Activated CD4-positive, alpha-beta T cell treated with anti-CD3 and anti-CD28 coated beads for 24 hours (primary cell): ENCODE results near the gene FTO.

Experiments used
- DNase-seq, 2 donors: peaks; one replicate each; pipeline ENCODE4 v3.0.0-alpha.2; 2020; ENCODE audit warnings: low read depth in 2 of 2

The FTO gene

DNA sequence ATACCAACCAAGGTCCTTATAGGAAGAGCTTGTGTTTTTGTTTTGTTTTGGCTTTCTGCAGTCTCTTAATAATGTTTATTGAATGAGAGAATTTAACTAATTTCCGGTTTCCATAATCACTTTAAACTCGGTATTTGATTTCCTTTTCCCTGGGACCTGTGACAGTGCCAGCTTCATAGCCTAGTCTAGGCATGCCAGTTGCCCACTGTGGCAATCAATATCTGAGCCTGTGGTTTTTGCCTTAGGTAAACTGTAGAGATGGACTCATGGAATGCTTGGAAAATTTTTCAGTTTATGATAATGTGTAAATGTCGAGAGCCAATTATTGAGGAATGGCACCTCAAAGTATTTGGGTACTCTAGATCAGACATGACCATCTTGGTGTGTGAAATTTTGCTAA is 78.2 kb downstream of the FTO start:
- DNase-seq, result no peak

DNA sequence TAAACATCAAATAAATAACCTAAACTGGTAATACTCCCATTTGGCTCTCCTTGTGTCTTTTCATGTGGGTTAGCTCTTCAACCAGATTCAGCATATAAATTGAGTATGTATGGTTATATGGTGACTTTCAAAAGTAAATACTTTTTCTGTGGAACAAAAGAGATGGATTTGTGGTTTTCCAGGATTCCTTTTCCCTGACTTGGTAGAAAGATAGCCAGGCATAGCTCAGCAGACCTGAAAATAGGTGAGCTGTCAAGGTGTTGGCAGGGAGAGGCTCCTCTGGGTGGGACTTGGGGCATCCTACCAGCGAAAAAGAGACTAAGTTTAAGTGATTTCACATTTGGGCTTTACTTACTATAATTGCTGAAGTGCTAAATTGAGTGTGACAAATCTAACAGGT is 80.3 kb downstream of the FTO start:
- DNase-seq, result no peak

DNA sequence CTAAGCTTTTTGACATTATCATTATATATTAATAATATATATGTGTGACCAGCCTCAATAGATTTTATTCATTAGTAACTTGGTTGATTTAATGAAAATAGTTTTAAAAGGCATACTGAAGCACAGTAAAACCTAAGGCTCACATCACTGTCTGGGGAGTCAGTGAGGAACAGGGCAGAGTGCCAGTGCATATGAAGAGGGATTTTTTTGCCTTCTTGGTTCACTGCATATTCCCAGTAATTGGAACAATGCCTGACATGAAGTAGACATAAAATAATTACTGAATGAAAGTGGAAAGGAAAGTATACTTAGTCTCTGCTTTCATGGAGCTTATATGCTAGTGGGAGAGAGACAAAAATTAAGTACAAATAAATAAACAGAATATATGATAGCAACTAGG is 81.1 kb downstream of the FTO start:
- DNase-seq, result no peak

DNA sequence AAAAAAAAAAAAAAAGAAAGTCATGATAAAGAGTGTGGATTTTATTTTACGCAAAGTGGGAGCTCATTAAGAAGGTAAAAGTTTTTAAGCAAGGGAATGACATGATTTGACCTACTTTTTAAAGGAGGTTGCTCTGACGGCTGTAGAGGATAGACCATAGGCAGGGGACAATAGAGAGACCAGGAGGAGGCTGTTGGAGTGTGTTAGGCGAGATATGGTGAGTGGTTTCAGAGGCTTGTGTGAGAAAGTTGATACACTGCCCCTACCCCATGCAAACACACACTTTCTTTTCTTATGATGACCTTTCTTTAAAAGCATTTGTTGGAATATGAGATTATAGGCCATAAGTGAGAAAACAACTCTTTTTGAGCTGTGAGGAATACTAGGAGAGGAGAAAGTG is 82.0 kb downstream of the FTO start:
- no peak for DNase-seq

DNA sequence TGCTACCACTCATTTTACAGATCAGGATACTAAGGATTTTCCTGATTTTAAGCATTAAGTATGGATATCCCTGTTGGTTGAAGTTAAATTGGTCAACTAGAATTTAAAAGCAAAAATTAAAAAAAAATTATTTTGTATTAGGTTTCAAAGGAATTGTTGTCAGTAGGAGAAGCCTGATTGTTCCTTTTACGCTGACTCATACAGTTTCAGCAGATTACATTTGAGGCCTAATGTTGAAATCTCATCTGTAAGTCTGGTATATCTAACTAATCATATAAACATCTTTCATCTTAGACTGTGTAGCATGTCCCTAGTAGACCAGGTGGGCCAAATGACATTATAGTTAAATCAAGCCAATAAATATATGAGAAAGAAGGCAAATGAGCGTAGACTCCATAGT is 83.5 kb downstream of the FTO start:
- DNase-seq, result no peak

DNA sequence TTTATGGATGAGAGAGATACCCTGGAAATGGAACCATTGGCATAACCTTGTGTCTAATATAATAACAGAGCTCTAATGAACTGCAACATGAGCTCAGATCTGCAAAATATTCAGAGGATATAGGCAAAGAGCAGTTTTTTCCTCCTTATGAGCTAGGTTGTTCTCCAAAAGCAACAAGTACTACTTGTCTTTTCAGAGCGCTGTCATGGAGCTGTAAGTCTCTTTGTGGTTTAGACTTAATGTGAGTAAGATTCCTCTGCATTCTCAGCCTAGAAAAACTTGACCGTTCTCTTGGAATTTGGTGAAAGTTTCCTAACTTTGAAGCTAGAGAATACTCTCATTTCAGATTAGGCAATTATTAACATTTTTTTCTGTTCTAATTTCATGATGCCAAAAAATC is 85.2 kb downstream of the FTO start:
- no peak for DNase-seq

DNA sequence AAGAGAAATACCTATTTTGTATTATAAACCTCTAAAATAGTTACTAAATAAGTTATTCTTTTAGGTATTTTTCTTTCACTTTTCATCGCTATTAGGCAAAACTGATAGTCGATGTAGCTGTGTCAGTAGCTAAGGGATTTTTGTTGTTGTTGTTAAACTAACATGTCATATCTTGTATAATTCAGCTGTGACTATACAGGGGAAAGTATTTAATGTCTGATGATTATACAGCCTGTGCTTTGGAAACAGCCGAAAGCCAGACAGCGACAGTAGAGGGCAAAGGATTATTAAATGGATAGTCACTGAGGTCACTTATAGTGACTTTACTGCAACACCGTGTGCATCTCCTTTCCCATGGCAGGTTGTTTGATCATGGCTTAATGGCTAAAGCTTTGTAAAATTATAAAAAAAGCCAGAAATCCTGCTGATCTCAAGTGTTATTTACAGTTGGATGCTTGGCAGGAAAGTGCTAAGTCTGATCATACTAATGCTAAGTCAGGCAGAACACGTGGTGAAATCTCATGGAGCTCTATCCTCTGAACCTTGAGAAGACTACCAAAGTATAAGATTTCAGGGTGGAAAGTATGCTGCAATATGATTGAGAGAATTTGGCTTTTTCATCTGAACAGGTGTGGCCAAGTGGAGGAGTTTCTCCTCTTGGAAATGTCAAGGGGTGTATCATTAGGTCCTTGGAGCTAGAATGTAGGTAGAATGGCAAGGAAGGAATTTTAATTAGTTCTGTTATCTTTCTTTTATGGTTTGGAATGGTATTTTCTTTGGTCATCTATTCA is 88.4 kb downstream of the FTO start:
- DNase-seq, result no peak

DNA sequence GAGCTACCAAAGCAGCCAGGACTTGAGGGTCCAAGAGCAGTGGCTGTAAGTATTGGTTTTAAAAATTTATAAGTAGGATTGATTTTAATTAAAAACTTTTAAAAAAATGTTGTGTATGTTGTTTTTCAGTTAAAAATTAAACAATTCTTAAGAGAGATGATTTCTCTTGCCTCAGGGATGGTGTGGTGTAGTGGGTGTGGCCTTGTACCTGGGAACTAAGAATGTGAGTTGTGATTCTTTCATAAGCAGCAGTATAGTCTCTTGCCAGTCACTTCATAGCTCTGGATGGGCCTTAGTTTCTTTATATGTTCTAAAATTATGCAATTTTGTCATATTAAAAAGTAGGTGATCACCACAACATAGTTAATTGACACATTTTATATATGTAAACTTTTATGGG is 99.5 kb downstream of the FTO start:
- no peak for DNase-seq

DNA sequence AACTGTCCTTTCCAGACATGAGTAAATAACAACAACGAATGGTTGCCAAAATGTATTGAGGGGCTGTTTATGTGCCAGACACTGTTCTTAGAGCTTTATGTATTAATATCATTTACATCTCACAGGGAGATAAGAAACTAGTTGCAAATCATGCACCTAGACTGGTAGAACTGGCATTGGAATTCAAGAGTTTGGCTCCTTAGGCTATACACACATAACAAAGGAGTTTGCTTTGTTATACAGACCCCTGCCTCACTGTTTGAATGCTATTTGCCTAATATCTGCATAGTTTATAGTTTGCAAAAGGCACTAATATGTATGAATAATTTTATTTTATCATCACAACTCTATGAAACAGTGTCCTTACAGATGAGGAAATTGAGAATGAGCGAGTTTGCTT is 100.0 kb downstream of the FTO start:
- no peak for DNase-seq

DNA sequence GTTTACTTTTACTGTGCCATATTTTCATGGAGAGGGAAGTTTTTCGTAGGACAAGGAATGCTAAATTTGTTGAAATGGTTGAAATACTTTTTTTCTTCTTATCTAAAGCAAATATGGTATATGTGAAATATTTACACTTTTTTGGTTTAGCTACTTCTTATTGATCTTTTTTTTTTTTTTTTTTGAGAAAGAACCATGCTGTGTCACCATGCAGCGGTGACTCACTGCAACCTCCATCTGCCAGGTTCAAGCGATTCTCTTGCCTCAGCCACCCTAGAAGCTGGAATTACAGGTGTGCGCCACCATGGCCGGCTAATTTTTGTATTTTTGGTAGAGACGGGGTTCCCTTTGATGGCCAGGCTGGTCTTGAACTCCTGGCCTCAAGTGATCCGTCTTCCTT is 100.5 kb downstream of the FTO start:
- no peak for DNase-seq

DNA sequence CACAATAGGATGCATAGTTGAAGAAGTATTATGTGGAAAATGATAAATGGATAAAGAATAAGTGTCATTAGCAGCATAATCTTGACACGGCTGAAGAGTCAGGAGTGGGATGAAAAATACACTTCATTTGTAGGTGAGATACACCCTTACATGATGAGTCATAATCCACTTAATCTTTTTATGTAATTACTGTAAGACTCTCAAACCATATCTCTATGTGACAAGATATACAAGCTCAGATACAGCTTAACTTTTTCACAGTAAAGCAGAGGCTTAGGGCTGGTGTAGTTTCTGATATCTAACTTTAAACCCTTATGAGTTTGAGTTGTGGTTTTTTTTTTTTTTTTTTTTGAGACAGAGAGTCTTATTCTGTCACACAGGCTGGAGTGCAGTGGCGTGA is 101.2 kb downstream of the FTO start:
- DNase-seq, result no peak

DNA sequence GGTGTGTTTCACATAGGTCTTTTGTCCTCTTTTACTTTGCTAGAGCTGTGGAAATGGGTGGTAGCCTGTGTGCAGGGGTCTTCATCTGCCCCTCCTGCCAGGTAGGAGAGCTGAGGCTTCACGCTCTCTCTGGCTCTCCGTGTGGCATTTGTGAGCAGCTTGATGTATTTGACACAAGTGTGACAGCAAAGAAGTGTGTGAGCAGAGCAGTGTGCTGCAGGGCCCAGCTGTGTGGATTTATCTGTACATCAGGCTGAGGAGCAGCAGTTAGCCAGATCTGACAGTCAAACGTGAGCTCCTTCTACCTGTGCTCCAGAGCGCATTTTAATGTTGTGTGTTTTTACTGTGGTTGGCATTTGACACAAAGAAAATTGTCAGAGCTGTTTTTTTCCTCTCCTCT is 101.8 kb downstream of the FTO start:
- DNase-seq, result no peak

DNA sequence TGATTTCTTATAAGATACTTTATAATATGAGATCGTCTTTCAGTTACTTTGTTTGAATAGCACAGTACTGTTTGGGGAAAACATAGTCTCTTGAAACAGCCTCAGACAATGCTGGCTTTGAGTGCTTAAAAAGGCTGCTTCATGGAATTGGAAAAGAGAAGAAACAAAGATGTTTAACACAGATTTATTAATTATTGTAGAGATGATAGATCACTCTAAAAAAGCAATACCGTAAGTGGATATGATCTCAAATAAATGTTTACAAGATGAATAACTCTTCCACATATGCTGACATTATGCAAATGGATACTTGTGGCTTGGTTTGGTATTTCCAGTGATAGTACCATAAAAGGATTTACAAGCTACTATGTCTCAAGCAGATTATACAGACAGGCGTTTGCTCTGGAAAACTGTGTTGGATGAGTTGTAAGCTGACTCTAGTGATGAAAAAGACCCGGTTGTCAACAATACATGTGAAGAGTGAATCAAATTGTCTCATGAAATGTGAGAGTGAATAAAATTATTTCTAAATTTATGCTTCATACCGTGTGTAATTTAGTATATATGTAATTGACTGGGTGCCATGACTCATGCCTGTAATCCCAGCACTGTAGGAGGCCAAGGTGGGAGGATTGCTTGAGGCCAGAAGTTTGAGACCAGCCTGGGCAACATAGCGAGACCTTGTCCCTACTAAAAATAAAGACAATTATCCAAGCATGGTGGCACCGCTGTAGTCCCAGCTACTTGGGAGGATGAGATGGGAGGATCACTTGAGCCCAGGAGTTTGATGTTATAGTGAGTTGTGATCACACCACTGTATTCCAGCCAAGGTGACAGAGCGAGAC is 105.4 kb downstream of the FTO start:
- no peak for DNase-seq

DNA sequence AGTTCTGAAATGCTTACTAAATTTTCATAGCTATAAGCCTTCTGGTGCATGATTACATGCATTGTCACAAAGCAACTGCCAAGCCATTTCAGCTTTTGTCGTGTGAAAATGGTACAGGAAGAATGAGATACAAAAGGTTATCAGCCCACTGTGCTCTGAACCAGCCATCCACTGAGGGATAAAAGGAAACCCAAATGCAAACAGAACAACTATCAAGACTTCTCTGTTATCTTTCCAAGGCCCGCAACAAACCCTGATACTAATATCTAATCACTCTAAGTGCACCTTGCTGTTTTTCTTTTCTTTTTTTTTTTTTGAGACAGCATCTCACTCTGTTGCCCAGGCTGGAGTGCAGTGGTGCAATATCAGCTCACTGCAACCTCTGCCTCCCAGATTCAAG is 109.0 kb downstream of the FTO start:
- DNase-seq, result no peak

DNA sequence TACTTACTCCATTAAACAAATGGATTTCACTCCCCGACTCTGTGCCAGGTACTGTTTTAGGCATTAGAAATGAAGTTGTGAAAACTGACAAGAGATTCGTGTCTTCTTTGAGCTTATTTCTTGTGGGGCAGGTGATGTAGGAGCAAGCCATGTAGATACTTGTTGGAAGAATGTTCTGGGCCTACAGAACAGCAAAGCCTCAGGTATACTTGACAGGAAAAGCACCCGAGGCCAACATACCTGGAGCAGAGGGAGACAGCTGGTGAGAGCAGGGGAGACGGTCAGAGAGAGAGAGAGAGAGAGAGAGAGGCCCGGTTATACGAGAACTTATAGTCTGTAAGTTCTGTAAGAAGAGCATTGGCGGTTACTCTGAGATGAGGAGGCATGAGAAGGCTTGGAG is 110.8 kb downstream of the FTO start:
- no peak for DNase-seq

DNA sequence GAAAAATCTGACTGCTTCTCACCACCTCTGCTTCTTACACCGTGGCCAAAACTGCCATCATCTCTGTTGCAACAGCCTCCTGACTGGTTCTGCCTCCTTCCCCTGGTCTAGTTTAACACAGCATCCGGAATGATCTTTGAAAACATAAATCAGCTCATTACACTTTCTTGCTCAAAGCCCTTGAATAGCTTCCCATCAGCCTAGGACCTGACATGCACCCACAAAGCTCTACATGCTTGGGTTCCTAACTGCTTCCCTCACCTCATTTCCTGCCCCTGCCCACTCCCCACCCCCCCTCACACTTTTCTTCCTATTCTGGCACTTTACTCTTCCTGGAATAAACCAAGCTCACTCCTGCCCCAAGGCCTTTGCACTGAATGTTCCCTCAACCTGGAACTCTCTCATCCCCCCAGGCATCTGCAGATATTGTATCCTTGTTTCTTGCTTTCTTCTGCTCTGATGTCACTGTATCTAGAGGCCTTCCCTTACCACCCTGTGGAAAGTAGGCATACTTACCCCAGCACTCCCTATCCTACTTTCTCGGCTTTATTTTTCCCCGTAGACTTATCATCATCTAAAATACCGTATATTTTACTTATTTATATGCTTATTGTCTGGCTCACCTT is 112.4 kb downstream of the FTO start:
- DNase-seq, result no peak

DNA sequence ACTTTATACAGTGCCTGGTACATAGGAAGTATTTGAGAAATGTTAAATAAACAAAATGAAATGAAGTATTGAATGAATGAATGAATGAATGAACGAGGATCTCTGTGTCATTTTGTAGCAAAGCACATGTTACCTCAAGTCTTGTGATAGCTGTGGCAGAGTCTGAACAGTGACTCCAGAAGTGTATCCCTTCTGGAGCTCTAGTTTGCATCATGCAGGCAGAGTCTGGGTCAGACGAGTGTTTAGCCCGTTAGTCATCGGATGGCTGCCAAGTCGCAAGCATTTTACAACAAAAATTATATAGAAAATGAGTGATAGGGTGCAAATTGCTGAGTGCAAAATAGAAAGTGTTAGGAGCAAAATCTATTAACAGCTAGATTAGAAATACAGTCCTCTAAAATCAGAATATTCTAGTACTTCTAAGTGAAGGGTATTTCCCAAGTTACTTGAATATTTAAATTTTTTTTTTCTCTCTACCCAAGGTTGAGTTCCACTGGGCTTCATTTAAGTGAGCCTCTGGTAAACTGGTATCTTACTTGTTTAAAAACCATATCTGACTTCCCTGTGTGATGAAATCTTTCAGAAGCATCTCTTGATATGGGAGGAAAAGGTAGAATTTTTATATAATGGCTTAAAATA is 113.3 kb downstream of the FTO start:
- DNase-seq, result no peak

DNA sequence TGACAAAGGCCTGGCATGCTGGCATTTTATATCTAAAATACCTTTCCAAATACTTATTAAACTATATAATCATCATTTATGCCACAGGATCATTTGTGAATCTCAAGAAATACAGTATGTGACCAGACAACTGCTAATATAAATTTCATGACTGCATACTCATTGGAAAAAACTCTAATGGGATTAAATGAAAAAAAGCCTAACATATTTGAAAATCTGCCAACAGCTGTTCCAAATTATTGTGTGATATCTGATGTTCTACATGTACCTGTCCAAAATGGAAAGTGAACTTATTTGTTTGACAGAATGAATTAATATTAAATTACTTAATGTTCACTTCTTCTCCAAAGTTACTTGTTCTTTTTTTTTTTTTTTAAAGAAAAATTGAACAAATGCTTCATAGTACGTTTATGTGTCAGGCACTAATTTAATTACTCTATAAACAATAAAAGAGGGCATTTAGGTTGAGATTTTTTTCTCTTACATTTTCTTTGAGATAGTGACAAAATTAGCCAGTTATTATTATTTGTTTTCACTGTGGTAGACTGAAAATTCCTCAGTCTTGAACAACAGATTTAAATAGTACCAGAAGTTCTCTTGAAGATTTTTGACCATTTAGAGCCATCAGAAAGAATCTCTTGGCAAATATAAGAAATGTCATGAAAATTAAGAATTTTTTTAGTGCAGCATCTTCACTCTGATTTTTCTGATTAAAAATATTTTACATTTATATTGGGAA is 114.0 kb downstream of the FTO start:
- DNase-seq, result no peak

DNA sequence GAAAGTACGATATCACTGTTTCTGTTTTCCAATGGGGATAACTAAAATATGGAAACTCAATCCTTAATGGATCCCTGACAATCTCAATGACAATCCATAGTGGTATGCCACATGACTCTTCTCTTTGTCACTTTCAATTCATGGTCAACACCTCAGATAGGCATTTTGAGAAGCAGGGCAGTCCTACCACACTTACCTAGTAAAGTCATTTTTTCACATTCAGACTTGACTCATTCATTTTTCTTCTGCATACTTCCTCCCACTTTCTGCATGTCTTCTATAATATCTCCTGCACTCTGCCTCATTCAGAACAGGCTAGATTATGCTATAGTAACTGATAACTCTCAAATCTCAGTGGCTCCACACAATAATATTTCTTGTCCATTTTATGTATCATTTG is 117.5 kb downstream of the FTO start:
- DNase-seq, result no peak

DNA sequence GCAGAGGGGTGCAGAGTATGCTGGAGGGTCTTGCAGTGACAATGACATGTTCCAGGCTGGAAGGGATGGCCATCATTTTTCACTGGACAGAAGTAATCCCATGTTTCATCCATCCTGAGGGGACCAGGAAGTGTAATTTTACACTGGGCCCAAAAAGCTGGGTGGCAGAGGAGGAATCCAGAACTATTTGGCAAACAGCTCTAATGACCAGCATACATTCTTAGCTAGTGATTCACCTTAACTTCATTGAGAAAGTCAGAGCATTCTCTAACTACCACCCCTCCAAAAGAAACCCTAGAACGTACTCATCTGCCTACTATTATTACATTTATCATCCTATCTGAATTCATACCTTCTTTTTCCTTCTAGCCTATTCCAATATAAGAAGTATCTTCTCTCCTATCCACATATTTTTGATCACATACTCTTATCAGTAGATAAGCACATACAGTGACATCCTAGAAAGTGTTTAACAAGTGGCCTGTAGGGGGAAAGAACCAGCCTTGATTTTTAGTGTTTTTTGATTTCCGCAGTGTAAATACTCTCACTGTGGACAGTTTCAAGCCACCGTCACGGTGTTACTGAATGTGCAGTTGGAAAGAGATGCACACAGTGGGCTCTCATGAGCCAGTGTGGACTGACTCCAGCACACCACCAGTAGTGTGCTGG is 118.1 kb downstream of the FTO start:
- no peak for DNase-seq

DNA sequence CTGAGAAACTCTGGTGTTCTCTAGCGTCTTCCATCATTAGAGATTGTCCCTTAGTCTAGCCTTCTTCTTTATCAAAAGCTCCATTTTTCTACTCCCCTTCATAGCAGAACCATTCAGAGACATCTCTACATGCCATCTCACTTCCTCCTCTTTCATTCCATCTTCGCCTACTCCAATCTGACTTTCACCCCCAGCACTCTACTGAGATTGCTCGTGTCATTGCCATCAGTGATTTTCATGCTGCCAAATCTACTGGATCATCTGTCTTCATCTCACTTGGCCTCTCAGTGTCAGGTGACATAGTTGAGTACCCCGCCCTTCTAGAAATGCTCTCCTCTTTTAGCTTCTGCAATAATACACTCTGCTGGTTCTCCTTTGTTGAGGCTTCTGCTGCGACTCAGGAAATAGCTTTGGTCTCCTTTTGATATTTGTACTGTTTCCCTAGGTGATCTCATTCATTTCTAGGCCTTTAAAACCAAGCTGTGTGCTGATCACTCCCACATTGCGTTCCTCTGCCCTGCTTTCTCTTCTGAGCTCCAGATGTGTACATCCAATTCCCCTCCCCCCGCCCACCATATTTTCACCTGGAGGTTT is 119.1 kb downstream of the FTO start:
- no peak for DNase-seq
